ENCODE results near the gene ABCC4. TPM values are rescaled to one million over a fixed set of nuclear protein-coding genes. Genes with fewer than 3 reads are reported as not detected.
"Not testable (repeated sequence)": the region's sequence is repeated elsewhere in the genome, so short reads cannot be mapped to it uniquely, and the experiment has no call there.

Gene ABCC4
- polyA plus RNA-seq, 1 donor: 3.3 TPM

DNA sequence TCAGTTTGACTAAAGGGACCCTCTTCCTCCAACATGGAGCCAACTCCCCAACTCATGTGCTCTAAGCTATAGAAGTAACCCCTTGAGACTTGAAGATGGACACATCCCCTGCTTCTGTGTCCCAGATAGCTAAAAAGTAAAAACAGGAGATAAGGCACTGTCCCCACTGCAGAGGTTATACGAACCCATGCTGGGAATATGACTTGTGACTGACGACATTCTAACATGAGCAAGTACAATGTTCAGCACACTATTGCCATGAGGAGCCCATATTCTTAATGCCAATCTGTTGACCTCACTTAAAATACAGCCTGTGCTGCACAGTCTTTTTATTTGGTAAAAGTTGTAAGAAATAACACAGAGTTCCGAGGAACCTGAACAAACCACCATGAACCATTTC is 71.4 kb downstream of the ABCC4 start:
- DNase-seq (ENCODE audit: low read depth): no peak

DNA sequence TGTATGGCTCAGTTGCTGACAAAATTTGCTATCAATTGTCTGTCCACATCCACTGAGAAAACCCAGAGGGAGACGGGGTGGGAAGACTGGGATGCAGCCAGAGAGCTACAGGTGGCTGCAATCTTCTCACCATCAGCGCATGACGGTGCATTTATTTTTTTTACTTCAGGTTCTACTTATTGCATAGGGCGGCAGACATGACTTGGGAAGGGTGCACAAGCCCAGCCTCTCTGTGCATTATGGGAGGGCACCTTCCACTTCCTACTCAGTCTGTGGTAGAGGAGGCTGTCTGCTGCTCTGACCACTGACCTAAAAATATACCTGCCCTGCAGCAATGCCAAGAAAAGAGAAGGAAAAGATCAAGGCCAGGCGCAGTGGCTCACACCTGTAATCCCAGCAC is 73.1 kb downstream of the ABCC4 start:
- DNase-seq (ENCODE audit: low read depth): no peak

DNA sequence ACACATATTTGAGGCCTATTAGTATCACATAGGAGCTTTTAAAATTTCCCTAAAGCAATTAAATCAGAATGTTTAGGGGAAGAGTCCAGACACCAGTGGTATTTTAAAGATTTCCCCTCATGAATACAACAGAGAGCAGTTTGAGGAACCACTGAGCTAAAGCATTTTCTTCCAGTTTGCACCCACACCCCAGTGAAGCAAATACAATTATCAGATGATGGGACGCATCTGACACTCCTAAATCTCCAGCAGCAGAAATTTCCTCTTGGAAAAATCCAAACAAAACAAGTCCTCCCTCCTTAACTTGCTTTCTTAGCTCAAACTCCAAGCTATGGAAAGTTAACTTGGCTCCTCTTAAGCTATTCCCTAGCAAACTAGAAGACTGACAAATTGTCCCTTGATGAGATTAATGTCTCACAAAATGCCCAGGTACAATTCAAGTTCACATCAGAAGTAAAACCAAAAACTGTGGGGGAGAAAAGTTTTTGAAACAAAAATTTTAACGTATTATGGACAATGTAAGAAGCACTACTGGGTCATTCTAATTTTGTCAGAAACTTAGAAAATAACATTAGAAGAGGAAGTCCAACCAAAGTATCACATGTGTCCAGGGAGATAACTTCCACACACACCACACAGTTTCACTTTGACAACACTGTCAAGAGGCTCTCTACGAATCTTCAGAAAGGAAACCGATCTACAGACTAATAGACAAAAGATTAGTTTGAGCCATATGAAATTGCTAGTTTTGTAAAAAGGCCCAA is 74.1 kb downstream of the ABCC4 start:
- no peak for DNase-seq (ENCODE audit: low read depth)

DNA sequence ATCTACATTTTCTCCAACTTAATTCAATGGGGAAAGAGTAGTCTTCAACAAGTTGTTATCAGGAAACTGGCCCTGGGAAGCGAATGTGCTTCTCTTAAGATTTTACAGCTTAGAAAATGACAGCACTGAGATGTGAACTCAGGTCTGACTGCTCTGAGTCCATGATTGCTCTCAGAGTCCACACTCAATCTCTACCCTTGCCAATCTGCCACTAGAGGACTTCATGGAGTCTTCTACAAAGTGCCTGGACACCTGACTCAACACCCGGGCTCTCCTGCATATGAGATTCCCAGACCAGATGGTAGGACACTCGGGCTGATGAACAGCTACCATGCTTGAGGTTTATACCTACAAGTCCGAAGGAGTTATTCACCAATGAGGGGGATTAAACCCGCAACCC is 74.8 kb downstream of the ABCC4 start:
- no peak for DNase-seq (ENCODE audit: low read depth)

DNA sequence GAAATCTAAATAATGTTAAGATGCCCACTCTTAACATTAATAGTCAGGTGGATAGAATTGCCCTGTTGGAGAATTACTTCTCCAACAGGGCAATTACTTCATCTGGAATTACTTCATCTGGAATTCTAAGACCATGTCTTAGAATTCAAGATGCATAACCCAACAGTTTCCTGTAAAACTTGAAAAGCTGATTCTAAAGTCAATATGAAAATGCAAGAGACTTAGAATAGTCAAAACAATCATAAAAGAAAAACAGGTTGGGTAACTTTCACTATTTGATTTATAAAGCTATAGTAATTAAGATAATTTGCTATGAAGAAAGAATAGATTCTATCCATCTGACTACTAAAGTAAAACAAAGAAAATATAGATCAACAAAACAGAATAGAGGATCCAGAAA is 75.2 kb downstream of the ABCC4 start:
- no peak for DNase-seq (ENCODE audit: low read depth)

DNA sequence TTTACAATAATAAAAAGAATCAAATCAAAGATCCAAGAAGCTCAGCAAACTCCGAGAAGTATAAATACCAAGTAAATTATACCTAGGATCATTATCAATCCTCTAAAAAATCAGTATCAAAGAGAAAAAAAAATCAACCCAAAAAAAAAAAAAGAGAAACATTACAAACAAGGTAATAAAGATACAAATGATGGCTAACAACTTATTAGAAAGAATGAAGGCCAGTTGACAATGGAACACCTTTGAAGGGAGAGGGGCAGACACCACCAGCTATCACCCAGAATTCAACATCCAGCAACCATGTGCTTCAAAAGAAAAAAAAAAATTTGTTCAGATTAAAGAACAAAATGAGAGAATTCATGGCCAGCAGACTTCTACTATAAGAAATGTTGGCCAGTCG is 77.2 kb downstream of the ABCC4 start:
- DNase-seq (ENCODE audit: low read depth): no peak

DNA sequence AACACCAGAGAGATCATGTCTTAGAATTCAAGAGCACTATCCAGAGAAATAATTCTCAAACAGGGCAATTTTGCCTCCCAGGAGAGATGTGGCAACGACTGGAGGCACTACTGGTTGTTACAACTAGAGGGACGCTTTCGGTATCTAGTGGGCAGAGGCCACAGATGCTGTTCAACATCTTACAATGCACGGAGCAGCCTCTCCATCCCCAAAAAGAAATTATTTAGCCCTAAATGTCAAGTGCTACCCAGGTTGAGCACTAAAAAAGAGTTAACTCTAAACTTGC is 78.6 kb downstream of the ABCC4 start:
- DNase-seq (ENCODE audit: low read depth): no peak

DNA sequence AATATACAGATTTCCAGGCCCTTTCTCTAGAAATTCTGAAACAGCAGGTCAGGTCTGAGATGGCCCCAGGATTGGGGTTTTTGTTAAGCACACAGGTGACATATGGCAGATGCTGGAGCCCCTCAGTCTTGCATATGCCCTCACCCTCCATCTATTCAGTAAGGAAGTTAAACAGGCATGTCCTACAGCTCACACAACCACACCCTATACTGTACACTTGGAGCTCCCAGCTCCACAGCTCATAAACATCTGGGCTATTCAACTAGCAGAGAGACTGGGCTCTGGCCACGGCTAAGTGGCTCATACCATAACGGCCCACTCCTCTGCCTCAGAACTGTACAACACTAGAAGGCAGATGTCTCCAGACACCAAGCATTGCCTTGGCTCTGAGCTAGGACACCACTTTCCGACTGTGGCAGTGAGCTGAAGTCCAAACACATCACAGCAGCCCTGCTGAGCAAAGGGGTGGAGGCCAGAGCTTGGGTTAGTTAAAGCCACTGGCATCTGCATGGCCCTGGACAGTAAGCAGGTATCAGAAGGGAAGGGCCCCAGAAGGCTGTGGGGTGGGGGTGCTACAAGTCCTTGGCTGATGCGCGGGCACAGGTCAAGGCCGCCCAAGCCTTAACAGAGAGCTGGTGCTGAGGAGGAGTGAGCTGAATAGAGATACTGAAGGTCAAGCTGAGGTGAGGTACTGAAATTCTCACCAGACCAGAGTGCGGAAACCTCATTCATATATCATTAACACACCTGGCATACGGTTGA is 79.1 kb downstream of the ABCC4 start:
- DNase-seq (ENCODE audit: low read depth): no peak

DNA sequence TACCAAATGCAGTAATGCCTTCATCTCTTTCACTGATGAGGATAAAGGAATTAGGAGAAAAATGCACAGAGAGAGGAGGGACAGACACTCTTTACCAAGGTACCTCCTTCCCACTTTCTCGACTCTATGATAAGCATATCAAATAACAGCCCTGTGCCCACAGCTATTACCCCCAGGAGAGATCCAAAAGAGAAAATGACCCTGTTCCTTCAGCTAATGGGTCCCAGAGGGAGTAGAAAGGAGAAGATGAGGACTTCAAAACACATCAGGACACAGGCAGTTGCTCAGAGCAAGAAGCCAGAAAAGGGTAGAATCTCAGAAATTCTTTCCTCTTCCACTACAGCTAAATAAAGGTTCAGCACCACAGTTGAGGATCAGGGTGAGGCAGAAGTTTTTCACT is 80.6 kb downstream of the ABCC4 start:
- DNase-seq (ENCODE audit: low read depth): no peak

DNA sequence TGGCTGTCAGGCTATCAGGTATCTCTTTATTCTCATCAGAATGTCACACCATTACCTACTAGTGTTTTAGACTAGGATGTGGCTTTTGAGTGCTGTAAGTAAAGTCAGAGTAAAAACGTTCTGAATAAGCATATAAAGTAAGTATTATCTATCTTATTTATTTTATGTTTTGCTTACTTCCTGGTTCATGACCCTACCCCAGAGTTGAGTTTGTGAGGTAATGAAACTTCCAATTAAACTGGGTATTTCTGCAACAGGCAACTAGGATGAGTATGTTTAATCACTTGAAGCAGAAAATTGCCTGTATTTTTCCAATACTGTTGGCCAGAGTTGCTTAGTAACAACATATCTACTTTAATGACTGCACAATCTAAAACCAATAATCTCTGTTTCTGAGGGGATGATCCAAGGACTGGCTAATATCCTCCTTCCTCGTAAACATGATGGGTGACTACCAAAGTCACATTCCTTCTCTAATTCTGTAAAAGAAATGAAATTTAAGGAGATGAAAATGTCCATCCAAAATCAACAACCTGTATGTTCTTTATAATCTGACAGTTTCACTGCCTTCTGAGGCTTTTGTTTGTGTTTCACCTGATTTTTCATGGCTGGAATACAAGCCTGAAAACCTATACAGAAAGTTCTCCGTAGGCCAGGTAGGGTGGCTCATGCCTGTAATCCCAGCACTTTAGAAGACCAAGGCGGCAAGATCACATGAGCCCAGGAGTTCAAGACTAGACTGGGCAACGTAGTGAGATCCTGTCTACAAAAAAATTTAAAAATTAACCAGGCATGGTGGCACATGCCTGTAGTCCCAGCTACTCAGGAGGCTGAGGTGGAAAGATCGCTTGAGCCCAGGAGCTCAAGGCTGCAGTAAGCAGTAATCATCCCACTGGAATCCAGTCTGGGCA is 83.1 kb downstream of the ABCC4 start:
- no peak for DNase-seq (ENCODE audit: low read depth)

DNA sequence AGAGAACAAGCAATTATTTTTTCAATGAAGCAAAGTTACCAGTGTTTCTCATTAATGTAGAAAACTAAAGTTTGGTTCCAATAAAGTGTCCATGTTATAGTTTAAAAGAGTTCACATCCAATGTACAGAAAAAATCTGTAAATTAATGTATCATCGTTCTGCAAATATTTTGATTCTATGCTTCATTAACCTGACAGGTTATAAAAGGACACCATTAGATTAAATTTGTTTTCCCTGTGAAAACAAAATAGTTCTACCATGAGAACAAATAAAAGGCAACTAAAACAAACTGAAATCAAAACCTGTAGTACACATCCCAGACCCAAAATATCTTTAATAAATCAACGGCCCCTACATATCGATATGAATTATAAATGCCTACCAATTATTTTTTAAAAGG is 85.1 kb downstream of the ABCC4 start:
- DNase-seq (ENCODE audit: low read depth): no peak

DNA sequence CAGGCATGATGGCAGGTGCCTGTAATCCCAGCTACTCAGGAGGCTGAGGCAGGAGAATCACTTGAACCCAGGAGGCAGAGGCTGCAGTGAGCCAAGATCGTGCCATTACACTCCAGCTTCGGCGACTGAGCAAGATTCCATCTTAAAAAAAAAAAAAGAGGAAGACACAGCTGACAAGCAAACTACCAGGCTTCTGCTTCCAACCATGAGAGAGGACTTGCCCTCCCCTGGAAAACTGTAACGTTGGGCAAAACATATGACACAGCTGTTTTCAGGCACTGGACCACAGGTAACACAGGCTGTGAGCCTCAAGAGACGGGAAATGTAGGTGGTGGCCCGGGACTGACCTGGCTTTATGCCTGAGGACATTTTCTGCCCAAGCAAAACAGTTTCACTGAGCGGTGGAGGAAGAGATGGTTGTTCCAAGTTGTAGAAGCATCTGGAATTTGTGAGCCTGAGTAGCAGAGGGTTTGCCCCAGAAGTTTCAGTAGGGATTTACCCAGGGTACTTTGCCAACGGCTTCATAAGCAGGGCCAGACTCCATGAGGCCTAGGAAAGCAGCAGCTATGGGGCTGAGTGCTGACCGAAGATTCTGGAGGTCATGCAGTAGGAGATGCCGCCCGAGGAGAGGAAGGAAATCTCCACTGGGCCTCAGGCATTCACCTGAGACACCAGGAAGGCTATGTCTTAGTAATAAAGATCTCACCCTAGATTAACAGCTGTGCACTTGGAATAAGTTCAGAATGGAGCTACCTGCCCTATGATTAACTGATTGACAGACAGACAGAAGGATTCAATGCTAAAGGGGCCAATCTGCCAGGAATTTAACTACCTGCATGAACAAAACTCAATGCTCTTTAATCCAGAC is 88.0 kb downstream of the ABCC4 start:
- DNase-seq (ENCODE audit: low read depth): no peak

DNA sequence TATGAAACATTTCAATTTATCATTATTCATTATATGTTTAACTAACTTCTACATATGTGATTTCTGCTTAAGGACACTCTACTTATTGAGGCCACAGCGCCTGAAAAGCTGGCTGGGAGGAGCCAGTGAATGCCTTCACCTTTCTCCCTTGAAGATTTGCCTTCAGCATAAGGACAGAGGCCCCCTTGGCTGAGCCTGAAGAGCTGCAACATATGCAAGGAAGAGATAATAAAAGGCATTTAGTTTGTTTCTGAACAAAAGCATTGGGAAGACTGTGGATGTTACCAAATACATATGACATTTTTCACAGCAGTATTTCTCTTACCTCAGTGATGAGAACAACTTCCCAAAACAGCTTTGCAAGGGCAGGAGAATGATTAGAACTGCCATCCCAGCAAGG is 92.1 kb downstream of the ABCC4 start:
- no peak for DNase-seq (ENCODE audit: low read depth)

DNA sequence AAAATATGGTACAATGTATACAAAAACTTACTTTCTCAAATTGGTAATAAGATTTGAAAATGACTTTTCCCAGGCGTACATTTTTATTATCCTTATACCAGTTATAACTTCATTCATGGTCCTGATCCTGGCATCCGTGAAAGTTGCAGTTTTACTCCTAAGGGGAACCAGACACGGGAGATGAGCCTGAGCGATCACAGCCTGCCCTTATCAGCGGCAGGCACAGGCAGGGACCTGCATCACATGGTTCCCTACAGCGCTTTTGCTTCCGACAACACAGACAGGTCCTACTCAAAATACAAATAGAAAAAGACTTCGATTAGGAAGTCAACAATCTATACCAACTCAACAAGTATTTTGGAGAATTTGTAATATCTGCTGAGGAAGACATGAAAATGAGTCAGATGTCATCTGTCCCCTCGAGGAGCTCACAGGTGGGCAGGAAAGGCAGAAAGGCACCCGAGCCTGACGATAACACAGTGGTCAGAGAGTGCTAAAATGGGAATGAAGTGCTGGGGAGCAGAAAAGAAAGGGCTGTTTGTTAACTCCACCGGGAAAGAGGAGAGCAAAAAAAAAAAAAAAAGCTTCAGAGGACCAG is 93.4 kb downstream of the ABCC4 start:
- no peak for DNase-seq (ENCODE audit: low read depth)

DNA sequence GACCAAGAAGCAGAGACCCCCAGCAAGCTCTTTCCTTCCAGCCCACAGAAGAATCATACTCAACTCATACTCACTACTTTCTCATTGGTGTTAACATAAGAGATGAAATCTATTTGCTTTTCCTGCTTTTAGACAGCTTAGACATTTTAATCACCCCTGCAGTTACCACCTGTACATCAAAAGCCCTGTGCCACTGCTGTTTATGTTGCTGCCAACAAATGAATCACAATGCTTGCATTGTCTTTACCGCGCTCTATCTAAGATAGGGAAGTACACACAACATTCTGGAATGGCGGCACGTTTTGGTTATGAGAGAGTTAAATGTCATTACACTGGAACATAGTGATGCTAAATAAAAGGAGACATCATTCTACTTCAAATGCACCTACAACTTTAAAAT is 95.1 kb downstream of the ABCC4 start:
- DNase-seq (ENCODE audit: low read depth): no peak

DNA sequence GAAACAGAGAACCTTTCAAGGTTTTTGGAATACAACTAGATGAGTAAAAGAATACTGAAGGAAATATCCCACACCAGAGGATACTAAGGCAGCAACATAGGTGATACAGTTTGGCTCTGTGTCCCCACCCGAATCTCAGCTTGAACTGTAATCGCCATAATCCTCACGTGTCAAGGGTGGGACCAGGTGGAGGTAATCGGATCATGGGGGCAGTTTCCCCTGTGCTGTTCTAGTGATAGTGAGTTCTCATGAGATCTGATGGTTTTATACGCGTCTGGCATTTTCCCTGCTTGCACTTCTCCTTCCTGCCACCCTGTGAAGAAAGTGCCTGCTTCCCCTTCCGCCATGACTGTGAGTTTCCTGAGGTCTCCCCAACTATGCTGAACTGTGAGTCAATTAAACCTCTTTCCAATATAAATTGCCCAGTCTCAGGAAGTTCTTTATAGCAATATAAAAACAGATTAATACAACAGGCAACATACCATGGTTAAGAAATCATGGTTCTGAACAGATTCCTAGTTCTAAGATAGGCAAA is 97.0 kb downstream of the ABCC4 start:
- no peak for DNase-seq (ENCODE audit: low read depth)

DNA sequence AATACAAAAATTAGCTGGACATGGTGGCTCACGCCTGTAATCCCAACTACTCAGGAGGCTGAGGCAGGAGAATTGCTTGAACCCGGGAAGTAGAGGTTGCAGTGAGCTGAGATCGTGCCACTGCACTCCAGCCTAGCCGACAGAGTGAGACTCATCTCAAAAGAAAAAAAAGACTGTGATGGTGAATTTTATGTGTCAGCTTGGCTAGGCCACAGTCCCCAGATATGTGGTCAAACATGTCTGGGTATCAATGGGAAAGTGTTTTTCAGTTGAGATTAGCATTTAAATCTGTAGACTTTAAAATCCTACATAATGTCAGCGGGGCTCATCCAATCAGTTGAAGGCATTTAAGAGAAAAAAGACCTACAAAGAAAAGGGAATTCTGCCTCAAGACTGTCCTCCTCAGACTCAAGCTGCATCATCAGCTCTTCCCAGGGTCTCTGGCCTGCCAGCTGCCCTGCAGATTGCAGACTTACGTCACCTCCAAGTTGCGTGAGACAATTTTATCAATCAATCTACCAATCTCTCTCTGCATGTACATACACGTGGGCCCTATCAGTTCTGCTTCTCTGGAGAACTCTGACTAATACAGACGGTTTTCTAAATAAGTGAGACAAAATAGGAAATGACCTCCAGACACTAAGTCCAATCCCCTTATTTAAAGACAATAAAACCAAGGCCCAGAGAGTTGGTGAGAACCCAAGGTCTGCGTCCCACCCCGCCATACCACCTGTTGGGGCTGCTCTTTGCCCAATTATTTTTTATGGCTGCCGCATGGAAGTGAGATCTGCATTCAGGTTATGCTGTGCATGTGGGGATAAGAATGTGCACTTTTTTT is 99.2 kb downstream of the ABCC4 start:
- DNase-seq (ENCODE audit: low read depth): no peak

DNA sequence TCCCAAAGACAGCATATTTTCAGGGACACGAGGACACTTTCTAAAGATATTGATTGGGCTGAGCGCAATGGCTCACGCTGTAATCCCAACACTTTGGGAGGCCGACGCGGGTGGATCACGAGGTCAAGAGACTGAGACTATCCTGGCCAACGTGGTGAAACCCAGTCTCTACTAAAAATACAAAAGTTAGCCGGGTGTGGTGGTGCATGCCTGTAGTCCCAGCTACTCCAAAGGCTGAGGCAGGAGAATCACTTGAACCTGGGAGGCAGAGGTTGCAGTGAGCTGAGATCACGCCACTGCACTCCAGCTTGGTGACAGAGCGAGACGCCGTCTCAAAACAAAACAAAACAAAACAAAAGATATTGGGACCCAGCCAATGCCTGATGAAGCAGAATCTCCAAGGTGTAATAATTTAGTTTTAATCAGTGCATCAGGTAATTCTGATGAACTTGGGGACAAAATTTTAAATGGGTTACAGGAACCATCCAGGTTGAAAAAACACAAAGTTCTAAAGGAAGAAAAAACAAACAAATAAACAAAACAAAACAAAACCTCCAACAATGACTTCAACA is 100.8 kb downstream of the ABCC4 start:
- not testable (repeated sequence) for DNase-seq (ENCODE audit: low read depth)

DNA sequence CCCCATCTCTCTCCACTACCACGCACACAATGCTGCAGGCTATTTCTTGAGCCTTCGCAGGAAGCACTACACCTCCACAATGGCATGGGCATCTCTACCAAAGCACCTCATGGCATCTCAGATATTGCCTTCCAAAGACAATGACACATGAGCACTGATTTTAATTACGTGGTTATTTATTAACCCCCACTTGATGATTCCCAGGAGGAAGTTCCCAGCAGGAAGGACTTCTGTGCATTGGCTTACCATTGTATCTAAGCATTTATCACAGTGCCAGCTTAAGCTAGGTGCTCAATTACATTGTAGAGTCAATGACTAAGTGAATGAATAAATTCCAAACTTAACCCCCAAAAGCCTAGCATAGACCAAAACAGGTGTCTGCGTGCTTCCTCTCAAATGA is 101.4 kb downstream of the ABCC4 start:
- DNase-seq (ENCODE audit: low read depth): no peak

DNA sequence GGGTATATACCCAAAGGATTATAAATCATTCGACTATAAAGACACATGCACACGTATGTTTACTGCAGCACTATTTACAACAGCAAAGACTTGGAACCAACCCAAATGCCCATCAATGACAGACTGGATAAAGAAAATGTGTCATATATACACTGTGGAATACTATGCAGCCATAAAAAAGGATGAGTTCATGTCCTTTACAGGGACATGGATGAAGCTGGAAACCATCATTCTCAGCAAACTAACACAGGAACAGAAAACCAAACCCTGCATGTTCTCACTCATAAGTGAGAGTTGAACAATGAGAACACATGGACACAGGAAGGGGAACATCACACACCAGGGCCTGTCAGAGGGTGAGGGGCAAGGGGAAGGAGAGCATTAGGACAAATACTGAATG is 102.6 kb downstream of the ABCC4 start:
- not testable (repeated sequence) for DNase-seq (ENCODE audit: low read depth)
